Measurements from ENCODE around the gene ALDH3B2.

ALDH3B2 gene

GRCh38 chr11:67680696-67681470, 6.5 kb upstream of the ALDH3B2 start:
- Histone ChIP-seq H2BK5ac (ENCODE audit: low read depth, low read length, poor library complexity, severe bottlenecking) (no peak overlapping the region), H3K9ac (ENCODE audit: low read length) (no peak overlapping the region), H2AK5ac (ENCODE audit: low read length, severe bottlenecking) (no peak overlapping the region), H3K36me3 (ENCODE audit: control insufficient read depth in 1 of 2, insufficient read depth in 2 of 2, low read depth in 1 of 2, low read length in 2 of 2) (no peaks in the 10 kb centered on the region), H3K4me1 (ENCODE audit: control insufficient read depth, insufficient read depth, low read depth, low read length) (no peaks in the 10 kb centered on the region), H2BK120ac (ENCODE audit: low read depth, low read length) (no peak overlapping the region), H2BK12ac (ENCODE audit: low read length in 2 of 2) (no peak overlapping the region), H3K18ac (ENCODE audit: low read depth in 1 of 2, low read length in 2 of 2) (no peak overlapping the region), H2BK15ac (ENCODE audit: low read depth, poor library complexity, severe bottlenecking) (no peak overlapping the region), H3K4me2 (ENCODE audit: low read length, poor library complexity, severe bottlenecking) (no peak overlapping the region), H3K23ac (ENCODE audit: low read length in 2 of 2) (no peak overlapping the region), H4K8ac (ENCODE audit: low read length) (no peak overlapping the region), H3K9me3 (ENCODE audit: control insufficient read depth, low read length) (peaks cover 2% of the 10 kb centered on the region), H3K79me1 (replicated peaks; ENCODE audit: low read length, poor library complexity, severe bottlenecking) (no peaks in the 10 kb centered on the region), H3K27me3 (ENCODE audit: control insufficient read depth in 1 of 2, insufficient read depth in 1 of 2, low read length in 2 of 2) (peaks cover 9 to 11% of the 10 kb centered on the region in 2 experiments), H2AFZ (ENCODE audit: low read depth, low read length) (no peak overlapping the region), H3K4ac (ENCODE audit: low read depth in 1 of 2, low read length in 2 of 2) (no peak overlapping the region), H3K4me3 (ENCODE audit: insufficient read depth in 1 of 2, low read depth in 1 of 2, low read length in 2 of 2) (no peak overlapping the region), H3K27ac (ENCODE audit: low read length, poor library complexity, severe bottlenecking) (no peak overlapping the region), H3K14ac (ENCODE audit: low read length in 2 of 2) (no peak overlapping the region), H4K91ac (ENCODE audit: low read length) (no peak overlapping the region)
- no peak for DNase-seq
- WGBS = 57% methylated on average over 3 of the region's 3 CpGs

GRCh38 chr11:67675058-67675747, 780 bp upstream of the ALDH3B2 start:
- Histone ChIP-seq H3K23ac (ENCODE audit: low read length in 2 of 2) (no peak overlapping the region), H2AFZ (ENCODE audit: low read depth, low read length) (no peak overlapping the region), H3K9ac (ENCODE audit: low read length) (no peak overlapping the region), H3K14ac (ENCODE audit: low read length in 2 of 2) (no peak overlapping the region), H2AK5ac (ENCODE audit: low read length, severe bottlenecking) (no peak overlapping the region), H2BK5ac (ENCODE audit: low read depth, low read length, poor library complexity, severe bottlenecking) (no peak overlapping the region), H2BK15ac (ENCODE audit: low read depth, poor library complexity, severe bottlenecking) (no peak overlapping the region), H2BK12ac (ENCODE audit: low read length in 2 of 2) (no peak overlapping the region), H3K4me1 (ENCODE audit: control insufficient read depth, insufficient read depth, low read depth, low read length) (peaks cover 1% of the 10 kb centered on the region), H3K4ac (ENCODE audit: low read depth in 1 of 2, low read length in 2 of 2) (no peak overlapping the region), H3K27me3 (ENCODE audit: control insufficient read depth in 1 of 2, insufficient read depth in 1 of 2, low read length in 2 of 2) (peaks cover 20 to 44% of the 10 kb centered on the region in 2 experiments), H3K9me3 (ENCODE audit: control insufficient read depth, low read length) (peaks cover 8% of the 10 kb centered on the region), H3K27ac (ENCODE audit: low read length, poor library complexity, severe bottlenecking) (no peak overlapping the region), H4K91ac (ENCODE audit: low read length) (no peak overlapping the region), H3K4me2 (ENCODE audit: low read length, poor library complexity, severe bottlenecking) (no peak overlapping the region), H3K4me3 (ENCODE audit: insufficient read depth in 1 of 2, low read depth in 1 of 2, low read length in 2 of 2) (no peak overlapping the region), H3K79me1 (replicated peaks; ENCODE audit: low read length, poor library complexity, severe bottlenecking) (no peaks in the 10 kb centered on the region), H2BK120ac (ENCODE audit: low read depth, low read length) (no peak overlapping the region), H3K36me3 (ENCODE audit: control insufficient read depth in 1 of 2, insufficient read depth in 2 of 2, low read depth in 1 of 2, low read length in 2 of 2) (no peaks in the 10 kb centered on the region), H3K18ac (ENCODE audit: low read depth in 1 of 2, low read length in 2 of 2) (no peak overlapping the region), H4K8ac (ENCODE audit: low read length) (no peak overlapping the region)
- 86% methylated on average over 12 of the region's 12 CpGs for WGBS
- DNase-seq = no peak

- Histone ChIP-seq H3K9me3 (ENCODE audit: control insufficient read depth, low read length) (peaks cover 8% of the 10 kb centered on the region), H3K4me2 (ENCODE audit: low read length, poor library complexity, severe bottlenecking) (no peak overlapping the region), H4K91ac (ENCODE audit: low read length) (no peak overlapping the region), H3K9ac (ENCODE audit: low read length) (no peak overlapping the region), H3K79me1 (replicated peaks; ENCODE audit: low read length, poor library complexity, severe bottlenecking) (no peaks in the 10 kb centered on the region), H3K23ac (ENCODE audit: low read length in 2 of 2) (no peak overlapping the region), H3K27ac (ENCODE audit: low read length, poor library complexity, severe bottlenecking) (no peak overlapping the region), H3K27me3 (ENCODE audit: control insufficient read depth in 1 of 2, insufficient read depth in 1 of 2, low read length in 2 of 2) (peaks cover 20 to 51% of the 10 kb centered on the region in 2 experiments), H2BK120ac (ENCODE audit: low read depth, low read length) (no peak overlapping the region), H2AFZ (ENCODE audit: low read depth, low read length) (no peak overlapping the region), H4K8ac (ENCODE audit: low read length) (no peak overlapping the region), H3K4ac (ENCODE audit: low read depth in 1 of 2, low read length in 2 of 2) (no peak overlapping the region), H2BK5ac (ENCODE audit: low read depth, low read length, poor library complexity, severe bottlenecking) (no peak overlapping the region), H2BK15ac (ENCODE audit: low read depth, poor library complexity, severe bottlenecking) (no peak overlapping the region), H3K4me3 (ENCODE audit: insufficient read depth in 1 of 2, low read depth in 1 of 2, low read length in 2 of 2) (no peak overlapping the region), H3K14ac (ENCODE audit: low read length in 2 of 2) (no peak overlapping the region), H3K36me3 (ENCODE audit: control insufficient read depth in 1 of 2, insufficient read depth in 2 of 2, low read depth in 1 of 2, low read length in 2 of 2) (no peaks in the 10 kb centered on the region), H3K18ac (ENCODE audit: low read depth in 1 of 2, low read length in 2 of 2) (no peak overlapping the region), H2BK12ac (ENCODE audit: low read length in 2 of 2) (no peak overlapping the region), H3K4me1 (ENCODE audit: control insufficient read depth, insufficient read depth, low read depth, low read length) (peaks cover 2% of the 10 kb centered on the region), H2AK5ac (ENCODE audit: low read length, severe bottlenecking) (no peak overlapping the region)
- no peak for DNase-seq
- 75% methylated on average over 8 of the region's 8 CpGs for WGBS
Measured at GRCh38 chr11:67673902-67674301, 521 bp downstream of the ALDH3B2 start.

GRCh38 chr11:67673358-67673757, 1.1 kb downstream of the ALDH3B2 start:
- Histone ChIP-seq H3K9me3 (ENCODE audit: control insufficient read depth, low read length) (peaks cover 8% of the 10 kb centered on the region), H3K4me1 (ENCODE audit: control insufficient read depth, insufficient read depth, low read depth, low read length) (peaks cover 2% of the 10 kb centered on the region), H3K27ac (ENCODE audit: low read length, poor library complexity, severe bottlenecking) (no peak overlapping the region), H3K4me2 (ENCODE audit: low read length, poor library complexity, severe bottlenecking) (no peak overlapping the region), H3K4ac (ENCODE audit: low read depth in 1 of 2, low read length in 2 of 2) (no peak overlapping the region), H3K18ac (ENCODE audit: low read depth in 1 of 2, low read length in 2 of 2) (no peak overlapping the region), H3K14ac (ENCODE audit: low read length in 2 of 2) (no peak overlapping the region), H3K23ac (ENCODE audit: low read length in 2 of 2) (no peak overlapping the region), H2BK5ac (ENCODE audit: low read depth, low read length, poor library complexity, severe bottlenecking) (no peak overlapping the region), H4K91ac (ENCODE audit: low read length) (no peak overlapping the region), H3K4me3 (ENCODE audit: insufficient read depth in 1 of 2, low read depth in 1 of 2, low read length in 2 of 2) (no peak overlapping the region), H3K27me3 (ENCODE audit: control insufficient read depth in 1 of 2, insufficient read depth in 1 of 2, low read length in 2 of 2) (peaks cover 20 to 52% of the 10 kb centered on the region in 2 experiments), H3K36me3 (ENCODE audit: control insufficient read depth in 1 of 2, insufficient read depth in 2 of 2, low read depth in 1 of 2, low read length in 2 of 2) (no peaks in the 10 kb centered on the region), H2BK120ac (ENCODE audit: low read depth, low read length) (no peak overlapping the region), H2BK12ac (ENCODE audit: low read length in 2 of 2) (no peak overlapping the region), H3K79me1 (replicated peaks; ENCODE audit: low read length, poor library complexity, severe bottlenecking) (no peaks in the 10 kb centered on the region), H3K9ac (ENCODE audit: low read length) (no peak overlapping the region), H2AK5ac (ENCODE audit: low read length, severe bottlenecking) (no peak overlapping the region), H2BK15ac (ENCODE audit: low read depth, poor library complexity, severe bottlenecking) (no peak overlapping the region), H4K8ac (ENCODE audit: low read length) (no peak overlapping the region), H2AFZ (ENCODE audit: low read depth, low read length) (no peak overlapping the region)
- WGBS = 85% methylated on average over 7 of the region's 7 CpGs
- no peak for DNase-seq
